Stomach (tissue), 4 donors: ENCODE data around the gene MCOLN1.

Source experiments
- CTCF ChIP-seq, 7 experiments: fragments of 450-650 bp in 4 of 7; fragments of 200-600 bp in 3 of 7; sonication (generic) in 3 of 7; IDR thresholded peaks; one replicate each; pipeline ENCODE4 v1.5.1; 2016 to 2019; ENCODE audit warnings: antibody characterized with exemption in 7 of 7, control low read depth in 2 of 7, mild to moderate bottlenecking in 1 of 7
- POLR2A ChIP-seq, 4 donors: fragments of 450-650 bp; IDR thresholded peaks; one replicate each; pipeline ENCODE4 v1.6.1; 2016; ENCODE audit warnings: antibody characterized with exemption in 4 of 4, control low read depth in 2 of 4, mild to moderate bottlenecking in 1 of 4, moderate library complexity in 1 of 4

DNA sequence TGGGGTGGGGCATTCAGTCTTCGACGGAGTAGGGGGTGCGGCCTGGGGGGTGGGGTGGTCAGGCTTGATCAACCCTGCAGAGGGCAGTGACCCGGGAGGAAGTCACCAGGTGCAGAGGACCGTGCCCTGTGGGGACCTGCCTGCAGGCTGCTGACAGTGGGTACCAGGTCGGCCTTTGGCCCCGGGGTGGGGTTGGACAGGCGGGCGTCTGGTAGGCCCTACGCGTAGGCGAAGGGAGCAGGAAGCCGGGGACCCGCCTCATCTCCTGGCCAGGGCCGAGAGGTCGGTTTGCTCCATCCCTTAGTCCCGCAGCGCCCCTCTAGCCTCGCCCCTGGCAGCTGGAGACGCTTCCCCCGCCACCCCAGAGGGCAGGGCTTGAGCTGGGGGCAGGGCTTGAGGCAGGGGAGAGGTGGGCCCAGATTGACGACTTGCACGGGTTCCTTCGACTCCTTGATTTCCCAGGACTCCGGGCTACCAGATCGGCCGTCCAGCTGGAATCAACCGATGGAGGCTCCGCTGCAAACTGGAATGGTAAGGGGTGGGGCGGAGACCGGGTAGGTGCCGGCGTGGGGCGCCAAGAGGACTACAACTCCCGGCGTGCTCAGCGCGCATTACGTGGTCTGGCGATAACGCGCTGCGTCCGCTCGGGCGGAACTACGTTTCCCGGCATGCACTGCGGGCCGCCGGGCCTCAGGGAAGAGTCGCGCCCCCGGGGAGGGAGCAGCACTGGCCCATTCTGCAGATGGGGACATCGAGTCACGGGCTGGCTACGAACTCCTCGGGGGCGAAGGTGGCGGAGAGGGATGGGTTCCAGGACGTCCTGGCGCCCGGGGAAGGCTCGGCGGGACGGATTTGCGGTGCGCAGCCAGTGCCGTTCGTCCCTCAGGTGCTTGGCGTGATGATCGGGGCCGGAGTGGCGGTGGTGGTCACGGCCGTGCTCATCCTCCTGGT is 12.9 kb downstream of the MCOLN1 start, which contains the start of gene PNPLA6:
- TF ChIP-seq CTCF (IDR thresholded peaks at IDR 0.05) (peak in 1 of 7 experiments; percentile 7), POLR2A (IDR thresholded peaks at IDR 0.05) (peak in 1 of 4 donors; percentile 39)
